HG03457 (cell line): Measurements from ENCODE around the gene DNAI2.

Source experiments
- ATAC-seq: cut with Tn5 transposase; IDR thresholded peaks from one replicate; pipeline ENCODE4 v1.9.1; 2021; ENCODE audit warnings: moderate number of reproducible peaks; ENCODE audit not compliant: unreplicated experiment

Gene DNAI2

GRCh38 chr17:74304184-74304583 lies 30.1 kb downstream of the DNAI2 start:
- ATAC-seq, result no peak

GRCh38 chr17:74305865-74306654 lies 32.0 kb downstream of the DNAI2 start:
- ATAC-seq, result no peak

- ATAC-seq, result no peak
These were observed 34.1 kb downstream of the DNAI2 start for GRCh38 chr17:74307984-74308773.

- no peak for ATAC-seq
These were observed 35.9 kb downstream of the DNAI2 start for GRCh38 chr17:74309902-74310301.

- no peak for ATAC-seq
These were observed 40.8 kb downstream of the DNAI2 start for GRCh38 chr17:74314877-74315276.

- ATAC-seq, result no peak
These were observed 42.2 kb downstream of the DNAI2 start for GRCh38 chr17:74316220-74316619.

GRCh38 chr17:74317071-74317470 lies 43.0 kb downstream of the DNAI2 start:
- ATAC-seq, result no peak

- ATAC-seq, result no peak
These were observed 44.4 kb downstream of the DNAI2 start for GRCh38 chr17:74318391-74318790.

GRCh38 chr17:74324521-74324920 lies 50.5 kb downstream of the DNAI2 start:
- ATAC-seq, result no peak

- no peak for ATAC-seq
These were observed 51.3 kb downstream of the DNAI2 start for GRCh38 chr17:74325376-74325742.

GRCh38 chr17:74325743-74326379 lies 51.8 kb downstream of the DNAI2 start, which contains the start of gene KIF19:
KIF19 (plus strand) TSS chr17:74326226; CDS start chr17:74326350, 124 bp downstream.
- no peak for ATAC-seq

GRCh38 chr17:74326506-74326905 lies 52.5 kb downstream of the DNAI2 start:
- ATAC-seq, result no peak

GRCh38 chr17:74328487-74328886 lies 54.5 kb downstream of the DNAI2 start:
- ATAC-seq, result no peak

- ATAC-seq, result no peak
These were observed 55.3 kb downstream of the DNAI2 start for GRCh38 chr17:74329378-74329777.

- ATAC-seq, result no peak
These were observed 56.4 kb downstream of the DNAI2 start for GRCh38 chr17:74330446-74330845.

GRCh38 chr17:74332017-74332650 lies 58.1 kb downstream of the DNAI2 start:
- ATAC-seq, result no peak

GRCh38 chr17:74332763-74333283 lies 58.8 kb downstream of the DNAI2 start:
- no peak for ATAC-seq

- ATAC-seq, result no peak
These were observed 60.5 kb downstream of the DNAI2 start for GRCh38 chr17:74334393-74335039.

- no peak for ATAC-seq
These were observed 61.6 kb downstream of the DNAI2 start for GRCh38 chr17:74335529-74336062.

- ATAC-seq, result no peak
These were observed 62.3 kb downstream of the DNAI2 start for GRCh38 chr17:74336307-74336706.
